ENCODE data around the gene NOL4L.

NOL4L gene

GRCh38 chr20:32544893-32545840 lies 40.0 kb downstream of the NOL4L start:
- H3K27ac ChIP-seq, result no peak overlapping the region
- H3K4me3 ChIP-seq, result no peak overlapping the region
- TF ChIP-seq CTCF (IDR thresholded peaks at IDR 0.05), result no peak
- no peak for DNase-seq (ENCODE audit: low spot score)

- Histone ChIP-seq H3K4me3 (no peak overlapping the region), H3K27ac (no peak overlapping the region)
- no peak for TF ChIP-seq CTCF (IDR thresholded peaks at IDR 0.05)
- no peak for DNase-seq (ENCODE audit: low spot score)
These were observed 40.8 kb downstream of the NOL4L start for GRCh38 chr20:32544260-32544722.

- Histone ChIP-seq H3K27ac (no peak overlapping the region), H3K4me3 (no peak overlapping the region)
- DNase-seq (ENCODE audit: low spot score), result no peak
- TF ChIP-seq CTCF (IDR thresholded peaks at IDR 0.05), result no peak
These were observed 41.4 kb downstream of the NOL4L start for GRCh38 chr20:32543570-32544259.

- no peak for TF ChIP-seq CTCF (IDR thresholded peaks at IDR 0.05)
These were observed 42.9 kb downstream of the NOL4L start for GRCh38 chr20:32542259-32542615.

GRCh38 chr20:32541323-32542258 lies 43.5 kb downstream of the NOL4L start:
- TF ChIP-seq CTCF (IDR thresholded peaks at IDR 0.05), result no peak
- DNase-seq (ENCODE audit: low spot score), result no peak
- Histone ChIP-seq H3K4me3 (no peak overlapping the region), H3K27ac (no peak overlapping the region)

More at GRCh38 chr20:32542259-32542615, 42.9 kb downstream of the NOL4L start:
- DNase-seq (ENCODE audit: low spot score), result no peak
- H3K27ac ChIP-seq, result no peak overlapping the region
- H3K4me3 ChIP-seq, result no peak overlapping the region

GRCh38 chr20:32539817-32540675 lies 45.1 kb downstream of the NOL4L start:
- Histone ChIP-seq H3K4me3 (no peak overlapping the region), H3K27ac (peak overlapping the region in 1 of 2 donors; percentile 17)
- no peak for DNase-seq (ENCODE audit: low spot score)
- no peak for TF ChIP-seq CTCF (IDR thresholded peaks at IDR 0.05)

Measured in coronary artery (tissue), 2 donors.